Measurements from ENCODE around the gene VEGFC.

VEGFC gene, protein sequence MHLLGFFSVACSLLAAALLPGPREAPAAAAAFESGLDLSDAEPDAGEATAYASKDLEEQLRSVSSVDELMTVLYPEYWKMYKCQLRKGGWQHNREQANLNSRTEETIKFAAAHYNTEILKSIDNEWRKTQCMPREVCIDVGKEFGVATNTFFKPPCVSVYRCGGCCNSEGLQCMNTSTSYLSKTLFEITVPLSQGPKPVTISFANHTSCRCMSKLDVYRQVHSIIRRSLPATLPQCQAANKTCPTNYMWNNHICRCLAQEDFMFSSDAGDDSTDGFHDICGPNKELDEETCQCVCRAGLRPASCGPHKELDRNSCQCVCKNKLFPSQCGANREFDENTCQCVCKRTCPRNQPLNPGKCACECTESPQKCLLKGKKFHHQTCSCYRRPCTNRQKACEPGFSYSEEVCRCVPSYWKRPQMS

DNA sequence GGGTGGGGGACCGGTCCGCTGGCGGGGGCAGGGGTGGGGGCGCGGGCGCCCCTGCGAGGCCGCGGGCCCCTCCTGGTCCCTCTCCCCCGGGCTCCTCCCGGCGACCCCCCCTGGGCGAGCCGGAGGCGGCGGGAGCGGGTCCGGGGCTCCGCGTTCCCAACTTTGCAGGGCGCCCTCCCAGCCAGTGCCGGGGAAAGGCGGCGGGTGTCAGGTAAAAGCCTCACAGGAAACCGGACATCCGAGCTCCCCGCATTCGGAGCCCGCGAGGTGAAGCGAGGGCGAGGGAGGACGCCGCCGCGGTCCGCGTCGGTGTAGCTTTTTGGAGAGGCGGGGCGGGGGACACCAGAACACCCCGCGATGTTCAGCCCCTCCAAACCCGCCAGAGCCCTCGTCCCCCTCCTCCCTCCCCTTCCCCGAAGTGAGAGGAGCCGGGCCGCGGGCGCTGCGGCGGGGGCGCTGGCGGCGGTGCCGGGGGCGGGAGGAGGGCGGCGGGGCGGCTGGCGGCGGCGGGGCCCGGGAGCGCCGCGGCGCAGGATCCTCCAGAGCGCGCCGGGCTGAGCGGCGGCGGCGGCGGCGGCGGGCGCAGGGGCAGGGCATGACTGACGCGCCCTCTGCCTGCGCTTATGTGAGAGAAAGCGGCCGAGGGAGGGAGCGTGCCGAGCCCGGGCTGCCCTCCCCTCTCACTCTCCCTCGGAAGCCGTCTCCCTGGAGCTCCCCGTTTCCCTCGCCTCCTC, at the start of gene VEGFC:
VEGFC (minus strand) TSS at position 597 of the 734 bp plus-strand sequence. CDS start 611 bp downstream, outside the sequence.
- ATAC-seq = peak; percentile 17 to 64

DNA sequence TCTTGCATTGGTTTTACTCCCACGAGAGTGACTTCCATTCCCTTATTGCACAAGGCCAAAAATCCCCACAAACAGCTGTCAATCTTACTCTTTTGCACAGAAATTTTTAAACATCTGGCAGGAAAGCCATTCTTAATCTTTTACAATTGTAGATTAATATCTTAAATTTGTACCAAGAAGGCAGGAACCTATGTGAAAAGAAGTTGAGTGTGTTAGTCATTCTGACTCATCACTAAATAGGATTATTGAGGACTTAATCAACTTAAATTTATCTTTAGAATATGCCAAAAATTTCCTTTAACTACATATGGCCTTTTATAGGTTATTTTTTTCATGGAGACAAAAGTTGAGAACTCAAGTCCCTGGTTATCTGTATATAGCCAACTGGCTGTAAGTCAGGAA, 49.0 kb upstream of the VEGFC start:
- ATAC-seq = no peak

DNA sequence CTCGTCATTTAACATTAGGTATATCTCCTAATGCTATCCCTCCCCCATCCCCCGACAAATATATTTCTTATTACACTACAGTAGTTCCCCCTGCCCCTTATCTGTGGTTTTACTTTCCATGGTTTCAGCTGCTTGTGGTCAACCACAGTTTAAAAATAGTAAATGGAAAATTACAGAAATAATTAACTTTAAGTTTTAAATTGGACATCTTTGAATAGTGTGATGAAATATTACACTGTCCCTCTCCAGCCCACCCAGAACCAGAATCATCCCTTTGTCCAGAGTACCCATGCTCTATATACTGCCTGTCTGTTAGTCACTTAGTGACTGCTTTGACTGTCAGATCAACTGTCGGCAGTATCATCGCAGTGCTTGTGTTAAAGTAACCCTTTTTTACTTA, 47.4 kb upstream of the VEGFC start:
- ATAC-seq = no peak

DNA sequence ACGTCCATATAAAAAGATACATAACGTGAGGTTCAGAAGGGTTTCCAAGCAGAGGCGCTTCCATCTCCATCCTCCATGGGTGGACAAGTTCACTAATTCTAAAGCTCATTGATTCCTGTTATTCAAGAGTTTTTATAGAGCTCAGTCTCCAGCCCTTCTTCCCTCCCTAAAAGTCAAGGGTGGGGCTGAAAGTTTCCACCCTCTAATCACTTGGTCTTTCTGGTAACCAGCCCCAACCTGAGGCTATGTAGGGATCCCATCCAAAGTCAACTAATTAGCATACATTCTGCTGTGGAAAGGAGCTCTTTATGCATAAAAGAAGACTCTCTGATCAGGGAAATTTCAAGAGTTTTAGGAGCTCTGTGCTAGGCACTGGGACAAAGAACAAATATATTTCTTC, 46.9 kb upstream of the VEGFC start:
- ATAC-seq = no peak

DNA sequence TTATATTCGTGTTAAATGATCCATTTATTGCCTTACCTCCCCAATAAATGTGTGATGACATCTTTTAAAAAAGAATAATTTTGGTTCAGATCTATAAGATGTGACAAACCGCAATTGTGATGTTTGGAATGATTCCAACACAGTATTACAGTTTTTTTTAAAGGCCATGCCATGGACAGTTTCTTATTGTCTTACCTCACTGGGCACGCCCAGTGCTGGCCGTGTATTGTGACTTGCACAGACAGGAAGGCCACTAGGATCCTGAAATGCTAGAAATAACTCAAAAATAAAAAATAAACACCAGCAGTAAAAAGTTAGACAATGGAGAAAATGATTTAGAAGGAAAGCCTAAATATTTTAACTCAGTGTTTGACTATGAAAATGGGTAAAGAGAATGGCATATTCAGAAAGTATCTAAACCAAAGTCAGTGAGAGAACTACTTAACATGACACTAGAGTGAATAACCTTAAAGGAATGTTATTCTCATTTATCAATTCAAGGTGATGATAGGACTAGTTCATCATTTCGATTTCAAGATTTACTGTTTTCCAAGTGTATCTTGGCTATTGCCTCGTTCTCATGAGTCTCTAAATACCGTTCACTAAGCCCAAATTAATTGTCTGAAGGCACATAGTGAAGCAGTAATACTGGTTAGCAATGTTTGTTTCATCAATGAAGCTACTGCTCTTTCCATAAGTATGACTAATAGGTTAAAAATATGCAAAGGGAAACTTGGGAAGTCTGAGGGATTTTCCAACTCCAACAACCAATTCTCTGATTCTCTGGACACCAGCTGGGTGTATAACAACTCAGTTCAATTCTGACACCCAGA, 46.1 kb upstream of the VEGFC start:
- ATAC-seq = no peak

DNA sequence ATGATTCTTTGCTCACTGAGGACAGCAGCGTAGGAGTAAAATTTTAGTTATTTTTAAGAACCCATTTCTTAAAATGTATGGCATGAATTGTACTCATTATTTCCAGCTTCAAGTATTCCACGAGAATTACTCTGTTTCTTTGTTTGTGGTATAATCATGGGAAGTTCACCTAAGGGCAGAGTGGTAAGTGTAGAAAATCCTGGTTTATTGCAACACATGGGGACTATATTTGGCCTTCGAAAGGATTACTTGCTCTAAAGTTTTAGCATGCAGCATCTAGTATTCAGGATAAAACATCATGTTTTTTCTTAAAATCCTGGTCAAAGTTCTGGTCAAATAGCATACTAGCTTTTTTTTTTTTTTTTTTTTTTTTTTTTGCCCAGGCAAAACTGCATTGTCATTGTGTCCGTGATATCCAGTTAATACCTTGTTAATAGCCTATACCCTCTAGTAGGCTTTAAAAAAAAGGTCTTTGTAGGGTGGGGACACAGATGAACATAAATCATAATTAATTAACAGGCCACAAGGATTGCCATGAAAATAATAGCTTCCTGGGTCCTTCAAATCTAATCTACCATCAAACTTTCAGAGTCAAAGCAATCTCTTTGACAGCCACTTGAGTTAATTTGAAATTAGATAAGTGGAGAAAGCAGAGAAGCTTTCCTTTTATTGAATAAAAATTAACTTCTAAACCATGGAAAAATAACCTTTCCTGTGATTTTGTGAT, 44.6 kb upstream of the VEGFC start:
- ATAC-seq = no peak

DNA sequence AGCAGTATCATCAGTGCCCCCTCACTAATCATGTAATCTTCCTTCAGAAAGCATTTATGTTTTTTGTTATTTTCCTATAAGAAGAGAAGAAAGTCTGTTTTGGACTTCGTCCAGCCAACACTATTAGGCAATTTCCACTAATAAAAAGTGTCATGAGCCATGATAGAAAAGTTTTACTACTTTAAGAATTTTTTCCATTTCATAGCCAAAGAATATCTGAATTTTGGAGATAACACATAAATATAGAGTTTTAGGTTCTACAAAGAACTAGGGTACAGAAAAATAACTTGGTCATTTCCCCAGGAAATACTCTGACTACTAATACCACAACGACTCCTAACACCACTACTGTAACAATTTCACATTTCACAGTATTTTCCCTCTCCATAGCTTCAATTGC, 41.8 kb upstream of the VEGFC start:
- ATAC-seq = no peak

DNA sequence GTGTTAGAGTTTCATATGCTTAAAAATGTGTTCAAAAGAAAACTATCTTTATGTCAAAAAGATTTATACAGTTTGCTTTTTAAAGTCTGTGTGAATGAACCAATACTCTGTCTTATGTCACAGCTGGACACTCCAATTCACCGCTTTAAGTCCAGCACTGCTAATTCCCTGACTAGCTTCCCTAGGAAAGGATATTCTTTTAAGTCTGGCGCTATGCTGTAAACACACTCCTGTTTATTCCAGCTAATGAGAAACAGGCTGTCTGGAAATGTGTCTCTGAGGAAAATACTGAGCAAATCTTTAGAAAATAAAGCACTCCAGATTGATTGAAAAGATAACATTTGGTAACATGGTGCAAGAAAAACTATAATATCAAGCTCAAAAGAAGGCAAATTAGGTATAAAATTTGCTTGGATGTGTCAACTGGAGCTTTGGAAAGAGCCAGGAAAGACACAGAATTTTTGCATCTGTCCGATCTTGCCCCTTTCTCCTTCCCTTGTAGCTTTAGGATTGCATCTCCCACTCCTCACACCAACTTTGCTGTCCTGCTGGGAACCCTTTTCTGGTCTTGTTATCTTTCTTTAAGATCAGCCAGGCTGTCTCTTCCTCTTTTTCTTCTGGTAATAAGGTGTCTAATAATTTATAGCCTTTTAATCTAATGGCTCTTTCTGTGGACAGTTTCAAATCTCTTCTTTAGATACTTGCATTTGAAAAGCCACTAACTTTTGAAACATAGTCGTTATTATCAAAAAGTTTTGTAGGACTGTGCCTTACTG, 40.9 kb upstream of the VEGFC start:
- no peak for ATAC-seq

DNA sequence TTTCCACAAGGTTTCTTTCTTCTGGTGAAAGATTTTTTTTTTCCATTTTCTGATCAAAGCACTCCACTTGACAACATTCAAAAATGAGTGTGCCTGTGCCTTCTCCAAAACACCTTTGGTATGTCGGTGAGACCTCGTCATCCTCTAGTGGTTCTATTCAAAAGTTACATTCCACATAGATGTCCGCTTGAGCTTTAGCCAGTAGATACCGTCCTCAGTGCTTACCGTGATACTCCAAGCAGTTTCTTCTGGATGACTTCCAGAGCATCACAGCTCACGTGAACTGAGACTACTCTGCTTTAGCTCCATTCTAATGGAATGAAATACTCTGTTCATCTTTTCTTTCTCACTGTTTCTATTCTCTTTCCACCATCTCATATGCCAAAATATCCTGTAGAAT, 38.2 kb upstream of the VEGFC start:
- ATAC-seq = no peak

DNA sequence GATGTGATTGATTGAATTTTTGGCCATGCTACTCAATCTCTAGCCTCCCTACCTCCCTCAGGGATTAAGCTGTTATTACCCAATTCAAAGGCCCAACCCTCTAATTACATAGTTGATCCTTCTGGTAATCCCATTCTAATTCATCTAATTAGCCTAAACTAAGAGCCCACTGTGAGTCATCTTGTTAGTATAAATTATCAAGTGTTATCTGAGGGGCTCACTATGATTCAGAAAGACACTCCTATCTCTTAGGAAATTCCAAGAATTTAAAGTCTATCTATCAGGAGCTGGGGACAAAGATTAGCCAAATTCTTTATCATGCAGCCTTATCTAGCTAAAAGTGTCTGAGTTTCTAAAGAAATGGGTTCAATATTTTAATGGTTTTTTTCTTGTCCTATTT, 32.9 kb upstream of the VEGFC start:
- no peak for ATAC-seq

DNA sequence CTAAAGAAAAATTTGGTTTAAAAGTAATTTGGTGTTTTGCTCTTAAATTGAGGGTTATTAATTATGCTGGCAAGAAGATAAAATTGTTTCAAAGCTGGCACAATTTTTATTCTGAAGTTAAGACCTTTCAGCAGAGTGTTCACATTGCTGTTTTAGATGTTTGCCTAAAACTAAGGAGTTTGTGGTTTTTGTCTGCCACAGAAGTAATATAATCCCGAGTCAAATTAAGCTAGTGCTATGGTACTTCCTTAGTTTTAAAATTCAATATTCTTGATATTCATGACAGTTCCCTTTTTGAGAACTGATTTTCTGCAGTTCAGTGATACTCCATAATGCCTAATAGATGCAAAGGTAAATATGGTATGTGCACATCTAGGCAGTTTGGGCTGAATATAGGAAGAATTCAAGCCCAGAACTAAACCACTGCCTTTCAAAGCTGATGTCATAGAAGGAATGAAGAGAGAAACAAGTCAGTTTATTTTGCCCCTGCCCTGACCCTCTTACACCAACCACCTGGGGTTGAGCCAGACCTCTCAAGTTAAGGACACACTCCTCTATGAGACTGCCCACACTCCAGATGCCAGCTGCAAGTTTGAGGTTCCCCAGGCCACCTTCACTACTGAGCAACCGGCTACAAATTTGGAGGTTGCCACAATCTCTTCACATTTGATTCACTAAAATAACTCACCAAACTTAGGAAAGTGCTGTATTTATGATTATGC, 32.1 kb upstream of the VEGFC start:
- ATAC-seq = no peak

DNA sequence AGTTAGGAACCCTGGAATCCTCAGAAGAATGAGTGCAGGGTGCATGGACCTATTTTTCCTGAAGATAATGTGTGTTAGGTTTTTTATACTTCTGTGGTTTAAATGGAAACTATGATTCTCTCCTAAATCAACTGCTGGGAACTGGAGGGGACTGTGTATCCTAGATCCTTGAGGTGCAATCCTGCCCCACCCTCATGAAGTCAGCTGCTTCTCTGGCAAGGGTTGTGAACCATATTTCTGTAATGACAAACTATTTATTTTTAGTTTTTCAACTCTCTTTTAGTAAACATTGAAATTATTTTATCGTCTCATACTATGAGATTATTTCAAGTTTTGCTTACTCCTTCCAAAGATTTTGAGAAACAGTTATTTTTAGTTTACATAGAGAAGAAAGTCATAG, 25.8 kb upstream of the VEGFC start:
- ATAC-seq = no peak

DNA sequence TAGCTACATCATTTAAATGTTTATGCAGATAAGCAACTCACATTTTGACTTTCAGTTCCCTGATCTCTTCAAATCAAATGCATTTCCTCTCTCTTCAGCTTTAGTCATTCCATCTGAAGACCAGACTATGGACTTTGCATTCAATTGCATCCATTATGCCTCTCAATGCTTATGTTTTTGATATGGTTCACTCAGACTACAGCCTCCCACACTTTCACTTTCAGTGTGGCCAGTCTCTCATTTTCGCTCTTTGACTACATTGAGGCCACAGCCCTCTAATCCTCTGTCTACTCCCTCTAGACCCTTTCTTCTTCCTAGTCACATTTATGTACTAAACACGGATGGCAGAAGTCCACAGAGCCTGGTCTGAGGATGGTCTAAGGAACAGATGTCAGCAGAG, 24.5 kb upstream of the VEGFC start:
- no peak for ATAC-seq

DNA sequence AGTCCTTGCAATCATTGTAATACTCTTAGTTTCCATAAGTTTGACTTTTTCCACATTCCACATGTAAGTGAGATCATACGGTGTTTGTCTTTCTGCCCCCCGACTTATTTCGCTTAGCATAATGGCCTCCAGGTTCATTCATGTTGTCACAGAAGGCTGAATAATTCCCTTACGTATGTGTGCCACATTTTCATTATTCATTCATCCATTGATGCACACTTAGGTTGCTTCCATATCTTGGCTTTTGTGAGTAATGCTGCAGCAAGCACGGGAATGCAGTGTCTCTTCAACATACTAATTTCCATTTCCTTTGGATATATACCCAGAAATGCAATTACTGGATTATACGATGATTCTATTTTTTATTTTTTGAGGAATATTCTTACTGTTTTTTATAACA, 22.0 kb upstream of the VEGFC start:
- no peak for ATAC-seq

DNA sequence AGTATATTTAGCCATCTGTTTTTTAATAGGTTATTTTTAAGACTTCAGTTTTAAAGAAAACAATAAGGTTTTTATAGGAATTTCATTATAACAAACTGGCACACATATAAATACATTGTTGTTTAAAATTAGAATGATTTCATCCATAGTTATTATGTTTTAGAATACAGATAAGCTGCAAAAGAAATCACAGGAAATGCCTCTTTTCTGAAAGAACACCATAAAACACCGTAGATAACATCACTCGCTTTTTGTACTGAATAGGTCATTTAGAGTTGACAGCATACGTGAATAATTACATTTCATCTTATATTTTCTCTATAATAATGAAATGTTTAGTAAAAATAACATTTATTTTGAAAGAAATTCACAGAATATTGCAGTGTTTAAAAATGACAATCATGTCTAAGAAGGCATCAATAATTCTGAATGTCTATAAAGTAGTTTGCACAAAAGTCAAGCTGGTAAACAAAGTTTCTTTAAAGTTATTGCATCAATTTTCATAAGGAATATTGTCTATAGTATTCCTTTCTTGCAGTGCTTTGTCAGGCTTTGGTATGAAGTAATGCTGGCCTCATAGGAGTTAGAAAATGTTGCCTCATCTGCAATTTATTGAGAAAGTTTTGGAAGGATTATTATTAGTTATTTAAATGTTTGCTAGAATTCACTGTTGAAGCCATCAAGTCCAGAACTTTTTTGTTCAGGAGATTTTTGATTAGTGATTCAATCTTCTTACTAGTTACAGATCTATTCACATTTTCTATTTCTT, 17.9 kb upstream of the VEGFC start:
- no peak for ATAC-seq

DNA sequence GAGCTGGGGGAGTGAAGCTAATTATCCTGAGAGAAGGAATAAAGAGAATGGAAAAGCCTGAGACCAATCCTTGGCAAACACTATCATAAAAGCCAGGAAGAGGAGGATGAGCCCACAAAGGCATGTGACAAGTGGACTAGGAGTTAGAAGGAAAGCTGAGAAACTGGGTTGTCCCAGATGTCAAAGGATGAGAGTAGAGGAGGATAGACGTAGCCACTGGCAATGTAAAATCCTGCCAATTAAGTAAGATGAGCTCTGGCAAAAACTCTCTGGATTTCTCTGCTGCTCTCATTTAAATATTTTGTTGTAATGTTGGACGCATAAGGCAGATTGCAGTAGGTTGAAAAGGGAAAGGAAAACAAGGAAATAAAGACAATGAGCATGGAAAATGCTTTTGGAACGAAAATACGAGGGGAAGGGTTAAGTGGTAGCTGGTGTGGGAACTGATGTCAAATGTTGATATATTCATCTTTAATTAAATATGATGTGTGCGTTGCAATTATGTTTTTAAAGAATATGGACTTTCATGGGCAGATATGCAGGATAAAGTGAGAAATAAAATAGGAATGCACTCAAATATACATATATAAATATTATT, 14.2 kb upstream of the VEGFC start:
- ATAC-seq = no peak

DNA sequence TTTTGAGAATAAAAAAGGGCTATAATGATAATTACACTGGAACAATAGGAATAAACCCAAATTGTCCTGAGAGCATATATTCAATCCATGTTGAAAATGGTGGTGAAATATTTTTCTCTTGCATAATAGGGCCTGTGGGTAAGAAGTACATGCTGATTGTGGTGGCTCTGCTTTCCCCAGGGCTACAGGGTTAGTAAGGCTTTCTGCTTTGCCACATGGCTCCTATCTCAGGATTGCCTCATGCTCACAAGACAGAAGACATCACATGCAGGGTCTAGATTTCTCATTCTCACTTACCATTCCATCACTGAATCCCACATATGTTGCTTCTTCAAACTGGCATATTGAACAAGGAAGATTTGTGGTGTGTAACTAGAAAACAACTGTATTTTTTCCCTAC, 12.4 kb upstream of the VEGFC start:
- ATAC-seq = no peak

DNA sequence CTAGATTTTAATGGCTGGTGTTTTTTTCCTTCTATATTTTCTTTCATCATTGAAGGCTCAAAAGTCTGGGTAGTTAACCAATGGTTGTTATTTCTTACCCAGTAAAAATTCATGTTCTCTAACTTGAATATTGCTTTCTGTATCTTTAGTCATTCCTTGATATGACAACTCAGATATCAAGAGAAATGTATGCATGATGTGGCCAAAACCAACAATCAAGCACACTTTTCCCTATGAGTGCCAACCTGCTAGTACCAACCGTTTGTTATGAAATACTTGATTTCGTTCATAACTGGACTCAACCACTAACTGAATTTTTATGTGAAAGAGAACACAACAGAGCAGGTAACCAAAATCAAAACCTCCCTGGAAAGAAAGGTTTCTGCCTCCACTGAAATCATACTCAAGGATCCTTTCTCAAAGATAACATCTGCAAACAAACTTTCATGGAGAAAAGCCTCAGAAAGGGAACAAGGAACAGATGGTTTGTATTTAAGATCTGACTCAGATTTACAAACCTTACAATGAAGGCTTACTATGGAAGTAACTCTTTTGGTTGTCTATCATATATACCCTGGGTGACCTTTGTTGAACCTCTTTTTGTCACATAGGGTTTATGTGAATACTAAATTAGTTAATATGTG, 8.3 kb upstream of the VEGFC start:
- ATAC-seq = no peak

DNA sequence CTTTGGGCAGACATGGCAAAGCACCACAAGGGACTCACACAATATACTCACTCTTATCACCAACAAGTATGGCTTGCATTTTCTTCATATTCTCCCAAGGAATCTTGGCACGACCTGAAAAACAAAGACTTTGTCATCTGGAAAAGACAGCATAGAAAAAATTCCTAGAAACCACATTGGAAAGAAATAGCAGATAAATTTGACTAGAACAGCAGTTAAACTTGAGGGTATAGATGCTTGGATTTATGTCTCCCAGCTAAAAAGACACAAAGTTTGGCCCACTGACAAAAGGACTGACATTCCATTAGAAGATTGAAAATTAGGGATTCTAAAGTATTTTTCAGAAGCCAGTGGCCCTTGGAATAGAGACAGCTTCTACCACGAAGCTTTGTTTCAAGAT, 6.9 kb upstream of the VEGFC start:
- ATAC-seq = no peak

All from activated CD4-positive, CD25-positive, alpha-beta regulatory T cell treated with anti-CD3 and anti-CD28 coated beads, Interleukin-2, amount 50 U/mL, for 24 hours (primary cell).